Activated T-helper 9 cell treated with anti-CD3 and anti-CD28 coated beads, Interleukin-2, amount 50 U/mL, for 16 hours (primary cell): ENCODE measurements around the gene MAGEA3.
"Not testable (repeated sequence)": the region's sequence is repeated elsewhere in the genome, so short reads cannot be mapped to it uniquely, and the experiment has no call there.

Source experiments
- DNase-seq: peaks from one replicate; pipeline ENCODE4 v3.0.0-alpha.2; 2020; ENCODE audit warnings: low read depth

Gene MAGEA3, protein sequence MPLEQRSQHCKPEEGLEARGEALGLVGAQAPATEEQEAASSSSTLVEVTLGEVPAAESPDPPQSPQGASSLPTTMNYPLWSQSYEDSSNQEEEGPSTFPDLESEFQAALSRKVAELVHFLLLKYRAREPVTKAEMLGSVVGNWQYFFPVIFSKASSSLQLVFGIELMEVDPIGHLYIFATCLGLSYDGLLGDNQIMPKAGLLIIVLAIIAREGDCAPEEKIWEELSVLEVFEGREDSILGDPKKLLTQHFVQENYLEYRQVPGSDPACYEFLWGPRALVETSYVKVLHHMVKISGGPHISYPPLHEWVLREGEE

DNA sequence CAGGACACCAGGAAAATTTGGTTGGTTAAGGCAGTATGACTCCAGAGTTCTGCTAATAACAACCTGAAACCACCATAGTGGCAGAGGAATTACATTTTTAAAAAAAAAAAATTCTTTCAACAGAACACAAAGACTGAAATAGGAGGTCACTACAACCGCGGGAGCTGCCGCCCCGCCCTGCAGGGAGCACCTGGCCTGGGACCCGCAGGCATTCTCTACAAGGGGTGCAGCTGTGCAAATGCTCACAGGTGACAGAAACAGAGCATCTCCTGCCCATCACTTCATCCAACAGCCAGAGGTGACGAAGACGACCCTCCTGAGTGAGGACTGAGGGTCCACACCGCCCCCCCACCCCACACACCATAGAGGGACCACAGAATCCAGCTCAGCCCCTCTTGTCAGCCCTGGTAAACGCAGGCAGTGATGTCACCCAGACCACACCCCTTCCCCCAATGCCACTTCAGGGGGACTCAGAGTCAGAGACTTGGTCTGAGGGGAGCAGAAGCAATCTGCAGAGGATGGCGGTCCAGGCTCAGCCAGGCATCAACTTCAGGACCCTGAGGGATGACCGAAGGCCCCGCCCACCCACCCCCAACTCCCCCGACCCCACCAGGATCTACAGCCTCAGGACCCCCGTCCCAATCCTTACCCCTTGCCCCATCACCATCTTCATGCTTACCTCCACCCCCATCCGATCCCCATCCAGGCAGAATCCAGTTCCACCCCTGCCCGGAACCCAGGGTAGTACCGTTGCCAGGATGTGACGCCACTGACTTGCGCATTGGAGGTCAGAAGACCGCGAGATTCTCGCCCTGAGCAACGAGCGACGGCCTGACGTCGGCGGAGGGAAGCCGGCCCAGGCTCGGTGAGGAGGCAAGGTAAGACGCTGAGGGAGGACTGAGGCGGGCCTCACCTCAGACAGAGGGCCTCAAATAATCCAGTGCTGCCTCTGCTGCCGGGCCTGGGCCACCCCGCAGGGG, at the start of gene MAGEA3:
Gene MAGEA3, plus strand, starts transcription at position 843 of the 980 bp plus-strand sequence. CDS start 2,039 bp downstream, outside the sequence.
- not testable (repeated sequence) for DNase-seq

DNA sequence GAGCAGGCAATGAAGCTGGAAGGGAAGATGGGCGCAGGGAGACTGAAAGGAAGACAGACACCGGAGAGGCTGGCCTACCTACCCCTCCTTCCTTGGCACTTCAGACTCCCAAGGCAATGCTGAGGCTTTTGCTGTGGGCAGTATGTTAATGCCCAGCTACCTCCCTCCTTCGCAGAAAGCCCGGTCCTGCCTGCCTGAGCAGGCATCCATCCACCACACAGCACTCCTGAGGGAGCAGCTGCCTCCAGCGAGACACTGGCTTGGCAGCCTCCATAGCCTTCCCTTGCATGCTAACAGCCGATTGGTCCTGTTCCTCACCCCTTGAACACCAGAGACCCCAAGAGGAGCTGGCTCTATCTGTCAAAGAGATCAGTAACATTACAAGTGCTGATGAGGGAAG, 46.5 kb upstream of the MAGEA3 start:
- DNase-seq = no peak

DNA sequence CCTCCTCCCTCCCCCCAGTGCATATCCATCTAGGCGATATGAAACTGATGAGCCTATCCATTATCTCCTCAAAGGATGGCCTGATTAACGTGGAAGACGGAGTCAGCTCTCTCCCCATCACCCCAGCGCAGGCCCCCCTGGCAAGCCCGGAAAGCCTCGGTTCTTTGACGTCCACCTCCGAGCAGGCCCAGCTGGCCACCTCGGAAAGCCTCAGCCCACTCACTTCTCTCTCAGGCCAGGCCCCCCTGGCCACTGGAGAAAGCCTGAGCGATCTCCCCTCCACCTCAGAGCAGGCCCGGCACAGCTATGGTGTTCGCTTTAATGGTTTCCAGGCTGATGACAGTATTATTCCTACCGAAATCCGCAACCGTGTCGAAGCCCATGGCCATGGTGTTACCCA, 46.1 kb upstream of the MAGEA3 start:
- no peak for DNase-seq

DNA sequence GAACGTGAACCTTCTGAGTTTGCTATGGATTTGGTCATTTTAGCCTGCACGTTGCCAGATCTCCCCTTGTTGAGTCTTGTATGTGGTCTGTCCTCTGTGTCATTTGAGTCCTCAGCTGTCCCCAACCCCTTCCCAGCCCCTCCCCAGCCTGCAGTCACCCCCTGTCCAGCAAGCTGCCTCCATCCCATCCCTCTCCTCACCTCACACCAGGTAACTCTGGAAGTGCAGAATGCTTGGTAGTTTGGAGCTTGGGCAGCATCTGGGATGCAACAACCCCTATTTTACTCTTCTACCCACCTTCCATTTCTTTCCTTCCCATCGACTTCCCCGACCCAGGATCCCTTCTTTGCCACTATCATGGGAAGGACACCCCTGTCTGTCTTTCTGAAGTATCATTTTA, 42.5 kb upstream of the MAGEA3 start:
- no peak for DNase-seq

DNA sequence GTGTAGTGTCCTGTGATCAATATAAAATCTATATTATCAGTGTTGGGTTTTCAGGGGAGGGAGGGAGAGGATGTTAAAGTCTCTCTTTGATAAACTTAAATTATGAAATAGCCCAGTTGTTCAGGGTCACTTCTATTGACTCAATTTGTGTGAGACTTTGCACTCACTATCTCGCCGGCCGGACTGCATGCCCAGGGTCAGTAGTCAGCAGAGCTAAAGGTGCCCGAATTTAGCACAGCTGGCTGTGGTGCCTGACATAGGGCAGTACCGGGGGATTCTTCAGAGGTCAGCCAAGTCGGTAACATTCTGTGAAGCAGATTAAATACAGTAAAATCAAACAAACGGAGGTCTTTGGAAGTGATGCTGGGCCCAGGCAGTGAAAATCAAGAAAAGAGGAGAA, 41.7 kb upstream of the MAGEA3 start:
- DNase-seq = no peak

DNA sequence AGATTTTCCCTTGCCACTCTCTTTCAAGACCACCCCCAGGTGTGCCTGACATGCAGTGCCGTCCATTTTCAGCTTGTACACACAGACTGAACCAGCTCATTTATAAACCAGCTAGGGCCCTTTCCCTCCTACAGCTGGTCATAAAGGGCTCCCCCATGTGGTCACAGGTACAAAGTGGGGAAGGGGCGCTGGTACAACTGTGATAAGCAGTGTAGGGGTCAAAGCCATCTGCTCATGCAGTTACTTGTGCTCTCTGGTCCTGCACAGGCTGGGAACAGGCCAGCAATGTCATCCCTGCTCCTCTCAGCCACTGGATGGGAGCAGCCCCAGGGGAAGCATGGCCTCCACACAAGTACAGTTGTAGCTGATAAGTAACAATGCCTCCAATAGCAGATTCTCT, 40.3 kb upstream of the MAGEA3 start:
- DNase-seq = no peak

DNA sequence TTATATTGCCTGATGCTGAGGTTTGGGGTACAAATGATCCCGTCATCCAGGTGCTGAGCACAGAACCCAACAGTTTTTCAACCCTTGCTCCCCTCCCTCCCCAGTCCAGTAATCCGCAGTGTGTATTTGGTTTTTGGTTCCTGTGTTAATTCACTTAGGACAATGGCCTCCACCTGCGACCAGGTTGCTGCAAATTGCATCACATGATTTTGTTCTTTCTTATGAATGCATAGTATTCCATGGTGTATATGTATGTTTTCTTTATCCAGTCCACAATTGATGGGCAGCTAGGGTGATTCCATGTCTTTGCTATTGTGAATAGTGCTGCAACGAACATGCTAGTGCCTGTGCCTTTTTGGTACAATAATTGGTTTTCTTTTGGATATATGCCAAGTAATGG, 35.5 kb upstream of the MAGEA3 start:
- DNase-seq = no peak

DNA sequence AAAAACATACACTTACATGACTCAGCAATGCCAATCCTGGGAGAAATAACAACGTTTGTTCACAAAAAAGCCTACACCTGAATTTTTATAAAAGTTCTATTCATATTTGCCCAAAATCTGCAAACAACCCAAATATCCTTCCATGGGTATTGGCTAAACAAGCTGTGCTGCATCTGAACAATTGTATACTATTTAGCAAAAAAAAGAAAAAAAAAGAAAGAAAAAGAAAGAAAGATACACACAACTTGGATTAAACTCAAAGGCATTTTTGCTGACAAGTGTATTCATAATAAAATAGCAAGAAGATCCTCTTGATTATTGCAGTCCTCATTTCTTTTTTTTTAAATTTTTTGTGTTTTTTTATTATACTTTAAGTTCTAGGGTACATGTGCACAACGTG, 24.5 kb upstream of the MAGEA3 start:
- no peak for DNase-seq

DNA sequence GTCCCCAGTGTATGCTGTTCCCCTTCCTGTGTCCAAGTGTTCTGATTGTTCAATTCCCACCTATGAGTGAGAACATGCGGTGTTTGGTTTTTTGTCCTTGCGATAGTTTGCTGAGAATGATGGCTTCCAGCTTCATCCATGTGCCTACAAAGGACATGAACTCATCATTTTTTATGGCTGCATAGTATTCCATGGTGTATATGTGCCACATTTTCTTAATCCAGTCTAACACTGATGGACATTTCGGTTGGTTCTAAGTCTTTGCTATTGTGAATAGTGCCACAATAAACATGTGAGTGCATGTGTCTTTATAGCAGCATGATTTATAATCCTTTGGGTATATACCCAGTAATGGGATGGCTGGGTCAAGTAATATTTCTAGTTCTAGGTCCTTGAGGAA, 23.9 kb upstream of the MAGEA3 start:
- not testable (repeated sequence) for DNase-seq

DNA sequence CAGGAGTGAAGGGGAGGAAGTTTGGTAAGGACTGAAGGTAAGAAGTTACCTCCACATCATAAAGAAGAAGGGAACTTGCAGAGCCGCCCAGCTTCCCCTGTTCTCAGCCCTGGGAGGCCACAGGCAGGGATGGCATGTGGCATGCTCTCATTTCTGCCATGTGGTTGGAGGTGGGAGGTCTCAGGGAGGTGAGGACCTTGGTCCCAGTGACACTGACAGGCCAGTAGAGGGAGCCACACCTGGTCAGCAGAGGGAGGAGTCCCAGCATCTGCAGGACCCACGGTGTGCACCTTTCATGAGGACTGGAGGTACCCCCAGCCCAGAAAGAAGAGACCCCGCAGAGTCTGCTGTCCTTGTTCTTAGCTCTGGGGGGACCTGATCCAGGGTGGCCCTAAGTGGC, 17.6 kb upstream of the MAGEA3 start:
- not testable (repeated sequence) for DNase-seq

DNA sequence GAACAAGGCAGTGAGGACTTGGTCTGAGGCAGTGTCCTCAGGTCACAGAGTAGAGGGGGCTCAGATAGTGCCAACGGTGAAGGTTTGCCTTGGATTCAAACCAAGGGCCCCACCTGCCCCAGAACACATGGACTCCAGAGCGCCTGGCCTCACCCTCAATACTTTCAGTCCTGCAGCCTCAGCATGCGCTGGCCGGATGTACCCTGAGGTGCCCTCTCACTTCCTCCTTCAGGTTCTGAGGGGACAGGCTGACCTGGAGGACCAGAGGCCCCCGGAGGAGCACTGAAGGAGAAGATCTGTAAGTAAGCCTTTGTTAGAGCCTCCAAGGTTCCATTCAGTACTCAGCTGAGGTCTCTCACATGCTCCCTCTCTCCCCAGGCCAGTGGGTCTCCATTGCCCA, 1.8 kb downstream of the MAGEA3 start:
- not testable (repeated sequence) for DNase-seq

DNA sequence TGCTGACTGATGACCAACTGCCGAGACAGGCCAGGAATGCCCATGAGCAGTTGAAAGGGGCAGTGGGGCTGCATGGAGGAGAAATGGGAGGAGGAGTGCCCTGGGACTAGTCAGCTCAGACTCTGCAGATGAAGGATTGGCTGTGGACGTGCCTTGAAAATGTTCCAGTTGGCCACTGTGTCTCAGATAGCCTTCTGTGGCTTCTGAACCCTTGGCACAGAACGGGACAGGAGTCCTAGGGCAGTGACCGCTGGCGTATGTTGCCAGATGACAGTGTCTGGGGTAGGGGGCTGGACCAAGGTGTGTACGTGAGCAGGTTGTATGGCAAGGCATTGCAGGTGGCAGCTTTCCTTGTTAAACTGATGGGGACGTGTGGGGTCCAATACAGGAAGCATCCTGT, 7.9 kb downstream of the MAGEA3 start:
- not testable (repeated sequence) for DNase-seq

DNA sequence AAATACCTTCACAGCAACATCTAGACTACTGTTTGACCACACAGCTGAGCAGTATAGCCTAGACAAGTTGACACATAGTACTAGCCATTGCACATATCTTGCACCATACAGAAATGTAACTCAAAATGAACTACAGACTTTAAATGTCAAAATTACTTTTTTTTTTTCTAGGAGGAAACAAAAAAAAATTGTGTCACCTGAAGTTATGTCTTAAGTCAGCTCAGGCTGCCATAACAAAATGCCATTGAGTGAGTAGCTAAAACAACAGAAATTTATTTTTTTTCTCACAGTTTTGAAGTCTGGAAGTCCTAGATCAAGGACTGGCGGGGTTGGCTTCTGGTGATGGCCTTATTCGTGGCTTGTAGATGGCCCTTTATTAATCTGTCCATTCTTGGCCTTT, 10.6 kb downstream of the MAGEA3 start, which contains the start of gene CSAG2:
Gene CSAG2, minus strand, starts transcription at position 101 of the 400 bp plus-strand sequence. CDS start 161 bp downstream, outside the sequence.
- not testable (repeated sequence) for DNase-seq

DNA sequence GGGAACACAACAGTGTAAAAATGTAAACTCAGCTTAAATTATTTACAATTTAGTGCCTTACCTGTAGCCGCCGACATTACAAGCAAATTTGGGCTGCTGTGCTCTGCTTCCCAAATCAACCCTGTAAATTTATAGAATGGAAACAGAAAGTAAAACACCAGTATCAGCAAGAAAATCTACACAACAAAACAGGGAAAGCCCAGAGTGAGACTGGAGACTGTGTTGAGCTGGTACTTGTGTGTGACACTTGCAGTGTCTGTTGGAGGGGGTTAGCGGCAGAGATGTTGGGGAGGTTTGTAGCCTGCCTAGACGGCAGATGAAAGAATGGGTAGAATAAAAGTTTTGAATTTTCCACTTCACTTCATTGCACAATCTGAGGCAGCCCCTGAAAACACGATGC, 14.6 kb downstream of the MAGEA3 start:
- DNase-seq = not testable (repeated sequence)

DNA sequence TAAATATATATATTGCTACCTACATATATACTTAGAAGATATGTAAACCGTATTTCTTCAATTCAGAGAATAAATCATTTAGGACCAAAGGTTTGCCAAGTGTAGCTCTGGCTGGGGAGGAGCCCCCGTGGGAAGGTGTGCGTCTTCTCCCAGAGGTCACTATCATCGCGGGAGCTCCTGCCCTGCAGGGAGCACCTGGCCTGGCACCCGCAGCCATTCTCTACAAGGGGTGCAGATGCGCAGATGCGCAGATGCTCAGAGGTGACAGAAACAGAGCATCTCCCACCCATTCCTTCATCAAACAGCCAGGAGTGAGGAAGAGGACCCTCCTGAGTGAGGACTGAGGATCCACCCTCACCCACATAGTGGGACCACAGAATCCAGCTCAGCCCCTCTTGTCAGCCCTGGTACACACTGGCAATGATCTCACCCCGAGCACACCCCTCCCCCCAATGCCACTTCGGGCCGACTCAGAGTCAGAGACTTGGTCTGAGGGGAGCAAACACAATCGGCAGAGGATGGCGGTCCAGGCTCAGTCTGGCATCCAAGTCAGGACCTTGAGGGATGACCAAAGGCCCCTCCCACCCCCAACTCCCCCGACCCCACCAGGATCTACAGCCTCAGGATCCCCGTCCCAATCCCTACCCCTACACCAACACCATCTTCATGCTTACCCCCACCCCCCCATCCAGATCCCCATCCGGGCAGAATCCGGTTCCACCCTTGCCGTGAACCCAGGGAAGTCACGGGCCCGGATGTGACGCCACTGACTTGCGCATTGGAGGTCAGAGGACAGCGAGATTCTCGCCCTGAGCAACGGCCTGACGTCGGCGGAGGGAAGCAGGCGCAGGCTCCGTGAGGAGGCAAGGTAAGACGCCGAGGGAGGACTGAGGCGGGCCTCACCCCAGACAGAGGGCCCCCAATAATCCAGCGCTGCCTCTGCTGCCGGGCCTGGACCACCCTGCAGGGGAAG, 15.5 kb downstream of the MAGEA3 start, which contains the start of gene MAGEA2B:
Gene MAGEA2B, plus strand, starts transcription at position 814 of the 973 bp plus-strand sequence. CDS start 2,479 bp downstream, outside the sequence.
- not testable (repeated sequence) for DNase-seq

DNA sequence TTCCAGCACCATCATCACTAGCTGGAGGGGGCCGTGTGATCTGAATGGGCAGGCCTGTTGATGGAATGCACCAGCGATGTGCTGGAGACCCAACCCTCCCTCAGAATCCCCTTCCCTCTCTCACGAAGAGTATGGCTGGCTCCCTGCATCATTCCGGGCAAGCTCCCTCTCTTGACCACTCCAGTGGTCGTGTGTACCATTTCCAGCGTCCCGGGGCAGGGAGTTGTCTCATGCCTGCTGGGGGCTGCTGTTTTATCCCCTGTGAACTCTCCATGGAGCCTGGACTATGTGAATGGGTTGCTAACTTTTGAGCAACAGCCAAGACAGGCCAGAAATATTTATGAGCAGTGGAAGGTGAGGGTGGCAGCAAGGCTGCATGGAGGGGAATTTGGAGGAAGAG, 26.8 kb downstream of the MAGEA3 start:
- no peak for DNase-seq

DNA sequence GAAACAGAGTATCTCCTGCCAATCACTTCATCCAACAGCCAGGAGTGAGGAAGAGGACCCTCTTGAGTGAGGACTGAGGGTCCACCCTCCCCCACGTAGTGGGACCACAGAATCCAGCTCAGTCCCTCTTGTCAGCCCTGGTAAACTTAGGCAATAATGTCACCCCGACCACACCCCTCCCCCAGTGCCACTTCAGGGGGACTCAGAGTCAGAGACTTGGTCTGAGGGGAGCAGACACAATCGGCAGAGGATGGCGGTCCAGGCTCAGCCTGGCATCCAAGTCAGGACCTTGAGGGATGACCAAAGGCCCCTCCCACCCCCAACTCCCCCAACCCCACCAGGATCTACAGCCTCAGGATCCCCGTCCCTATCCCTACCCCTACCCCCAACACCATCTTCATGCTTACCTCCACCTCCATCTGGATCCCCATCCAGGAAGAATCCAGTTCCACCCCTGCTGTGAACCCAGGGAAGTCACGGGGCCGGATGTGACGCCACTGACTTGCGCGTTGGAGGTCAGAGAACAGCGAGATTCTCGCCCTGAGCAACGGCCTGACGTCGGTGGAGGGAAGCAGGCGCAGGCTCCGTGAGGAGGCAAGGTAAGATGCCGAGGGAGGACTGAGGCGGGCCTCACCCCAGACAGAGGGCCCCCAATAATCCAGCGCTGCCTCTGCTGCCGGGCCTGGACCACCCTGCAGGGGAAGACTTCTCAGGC, 34.8 kb downstream of the MAGEA3 start, which contains the start of the genes CSAG1 and MAGEA12:
Gene CSAG1, minus strand, starts transcription at position 461 of the 715 bp plus-strand sequence. CDS start 1,261 bp downstream, outside the sequence.
Gene MAGEA12, plus strand, starts transcription at position 497 of the 715 bp plus-strand sequence. CDS start 2,405 bp downstream, outside the sequence.
- DNase-seq = no peak

DNA sequence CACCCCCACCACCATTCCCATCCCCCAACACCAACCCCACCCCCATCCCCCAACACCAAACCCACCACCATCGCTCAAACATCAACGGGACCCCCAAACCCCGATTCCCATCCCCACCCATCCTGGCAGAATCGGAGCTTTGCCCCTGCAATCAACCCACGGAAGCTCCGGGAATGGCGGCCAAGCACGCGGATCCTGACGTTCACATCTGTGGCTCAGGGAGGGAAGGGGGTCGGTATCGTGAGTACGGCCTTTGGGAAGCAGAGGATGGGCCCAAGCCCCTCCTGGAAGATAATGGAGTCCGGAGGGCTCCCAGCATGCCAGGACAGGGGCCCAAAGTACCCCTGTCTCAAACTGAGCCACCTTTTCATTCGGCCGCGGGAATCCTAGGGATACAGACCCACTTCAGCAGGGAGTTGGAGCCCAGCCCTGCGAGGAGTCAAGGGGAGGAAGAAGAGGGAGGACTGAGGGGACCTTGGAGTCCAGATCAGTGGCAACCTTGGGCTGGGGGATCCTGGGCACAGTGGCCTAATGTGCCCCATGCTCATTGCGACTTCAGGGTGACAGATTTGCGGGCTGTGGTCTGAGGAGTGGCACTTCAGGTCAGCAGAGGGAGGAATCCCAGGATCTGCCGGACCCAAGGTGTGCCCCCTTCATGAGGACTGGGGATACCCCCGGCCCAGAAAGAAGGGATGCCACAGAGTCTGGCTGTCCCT, 35.7 kb downstream of the MAGEA3 start:
- DNase-seq = not testable (repeated sequence)

DNA sequence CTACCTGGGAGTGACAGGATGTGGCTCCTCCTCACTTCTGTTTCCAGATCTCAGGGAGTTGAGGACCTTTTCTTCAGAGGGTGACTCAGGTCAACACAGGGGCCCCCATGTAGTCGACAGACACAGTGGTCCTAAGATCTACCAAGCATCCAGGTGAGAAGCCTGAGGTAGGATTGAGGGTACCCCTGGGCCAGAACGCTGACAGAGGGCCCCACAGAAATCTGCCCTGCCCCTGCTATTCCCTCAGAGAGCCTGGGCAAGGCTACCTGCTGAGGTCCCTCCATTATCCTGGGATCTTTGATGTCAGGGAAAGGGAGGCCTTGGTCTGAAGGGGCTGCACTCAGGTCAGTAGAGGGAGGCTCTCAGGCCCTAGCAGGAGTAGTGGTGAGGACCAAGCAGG, 36.5 kb downstream of the MAGEA3 start:
- DNase-seq = no peak
